Liver (tissue), 9 donors: Measurements from ENCODE around the gene AFTPH. TPM values are rescaled to one million over a fixed set of nuclear protein-coding genes. Genes with fewer than 3 reads are reported as not detected.

Experiments used
- DNase-seq: peaks from one replicate; pipeline ENCODE4 v3.0.0-alpha.2; 2017; ENCODE audit warnings: low spot score
- H3K27ac ChIP-seq, 2 donors: one replicate each; pipeline ENCODE4 v1.7.0; 2013; ENCODE audit warnings: inconsistent platforms in 2 of 2, low read length in 2 of 2, control low read depth in 1 of 2, low read depth in 1 of 2, mild to moderate bottlenecking in 1 of 2
- H3K27me3 ChIP-seq, 4 donors: one replicate each; pipeline versions ENCODE4 v1.6.1 to v1.7.0; 2013; ENCODE audit warnings: low read length in 3 of 4, inconsistent platforms in 1 of 4, mild to moderate bottlenecking in 1 of 4, moderate library complexity in 1 of 4; ENCODE audit not compliant: control insufficient read depth in 4 of 4, insufficient read depth in 4 of 4
- H3K36me3 ChIP-seq, 4 donors: one replicate each; pipeline versions ENCODE4 v1.6.1 to v1.7.0; 2013; ENCODE audit warnings: low read length in 3 of 4, mild to moderate bottlenecking in 3 of 4, low read depth in 1 of 4, moderate library complexity in 1 of 4; ENCODE audit not compliant: control insufficient read depth in 4 of 4, insufficient read depth in 3 of 4
- H3K4me1 ChIP-seq, 4 donors: one replicate each; pipeline versions ENCODE4 v1.6.1 to v1.7.0; 2013; ENCODE audit warnings: low read length in 3 of 4, mild to moderate bottlenecking in 3 of 4, moderate library complexity in 1 of 4; ENCODE audit not compliant: control insufficient read depth in 4 of 4, insufficient read depth in 4 of 4
- H3K4me3 ChIP-seq, 3 donors: one replicate each; pipeline versions ENCODE4 v1.6.1 to v1.7.0; 2013; ENCODE audit warnings: low read length in 3 of 3, control low read depth in 1 of 3, low read depth in 1 of 3, mild to moderate bottlenecking in 1 of 3
- H3K9ac ChIP-seq, 2 donors: one replicate each; pipeline ENCODE4 v1.7.0; 2013; ENCODE audit warnings: low read length in 2 of 2, mild to moderate bottlenecking in 2 of 2, moderate library complexity in 2 of 2, control low read depth in 1 of 2, low read depth in 1 of 2
- H3K9me3 ChIP-seq, 4 donors: one replicate each; pipeline versions ENCODE4 v1.6.1 to v1.7.0; 2013; ENCODE audit warnings: low read length in 3 of 4; ENCODE audit not compliant: control insufficient read depth in 4 of 4
- EGR1 ChIP-seq, 2 donors: IDR thresholded peaks; 2 replicates each; pipeline ENCODE4 v1.6.1; 2016 to 2018; ENCODE audit warnings: antibody characterized with exemption in 2 of 2, low read depth in 2 of 2
- FOXA1 ChIP-seq: IDR thresholded peaks from 2 replicates; pipeline ENCODE4 v1.6.1; 2016; ENCODE audit warnings: antibody characterized with exemption
- FOXA2 ChIP-seq: IDR thresholded peaks from 2 replicates; pipeline ENCODE4 v1.6.1; 2016; ENCODE audit warnings: antibody characterized with exemption
- GABPA ChIP-seq, 2 donors: IDR thresholded peaks in 1 of 2; conservative IDR thresholded peaks in 1 of 2; 2 replicates each; pipeline ENCODE4 v1.6.1; 2016; ENCODE audit warnings: antibody characterized with exemption in 2 of 2, mild to moderate bottlenecking in 1 of 2, moderate library complexity in 1 of 2
- HNF4A ChIP-seq, 2 donors: conservative IDR thresholded peaks; 2 replicates each; pipeline ENCODE4 v1.6.1; 2016; ENCODE audit warnings: antibody characterized with exemption in 2 of 2, mild to moderate bottlenecking in 2 of 2
- HNF4G ChIP-seq: IDR thresholded peaks from 2 replicates; pipeline ENCODE4 v1.6.1; 2016; ENCODE audit warnings: antibody characterized with exemption
- JUND ChIP-seq, 2 donors: IDR thresholded peaks; 2 replicates each; pipeline ENCODE4 v1.6.1; 2016; ENCODE audit warnings: antibody characterized with exemption in 2 of 2
- NR2F2 ChIP-seq: IDR thresholded peaks from 2 replicates; pipeline ENCODE4 v1.6.1; 2016; ENCODE audit warnings: antibody characterized with exemption
- RAD21 ChIP-seq, 2 donors: IDR thresholded peaks; 2 replicates each; pipeline ENCODE4 v1.6.1; 2016; ENCODE audit warnings: antibody characterized with exemption in 2 of 2, mild to moderate bottlenecking in 2 of 2
- RXRA ChIP-seq, 2 donors: IDR thresholded peaks; 2 replicates each; pipeline ENCODE4 v1.6.1; 2017 to 2018; ENCODE audit warnings: antibody characterized with exemption in 2 of 2, mild to moderate bottlenecking in 1 of 2
- SP1 ChIP-seq: IDR thresholded peaks from 2 replicates; pipeline ENCODE4 v1.6.1; 2018; ENCODE audit warnings: antibody characterized with exemption, mild to moderate bottlenecking
- TAF1 ChIP-seq: conservative IDR thresholded peaks from 2 replicates; pipeline ENCODE4 v1.6.1; 2016; ENCODE audit warnings: antibody characterized with exemption, mild to moderate bottlenecking
- YY1 ChIP-seq: IDR thresholded peaks from 2 replicates; pipeline ENCODE4 v1.6.1; 2016; ENCODE audit warnings: antibody characterized with exemption, mild to moderate bottlenecking
- WGBS: extraction: QIAGEN DNeasy Blood & Tissue Kit; methylation state at CpG from one replicate; pipeline ENCODE4 v1.1.7; 2013; 5-methylcytosine and 5-hydroxymethylcytosine counted together
- polyA plus RNA-seq, 2 donors: library from polyadenylated mRNA; stranded (reverse) in 1 of 2; unstranded in 1 of 2; fragments of 200-250 nt in 1 of 2; fragments of >200 nt in 1 of 2; fragmentation: Nextera tagmentation in 1 of 2; extraction: Ambion mirVana in 1 of 2; gene quantifications; one replicate each; pipeline versions ENCODE4 v1.2.1 to v1.2.3, GENCODE V29; 2013 to 2015
- total RNA-seq, 2 donors: library from RNA; depleted of rRNA; stranded (reverse); fragments of >200 nt; gene quantifications; one replicate each; pipeline ENCODE4 v1.2.3, GENCODE V29; 2014
- TF ChIP-seq, protein P1 (sequence below): IDR thresholded peaks from 2 replicates; pipeline ENCODE4 v1.6.1; 2016; ENCODE audit warnings: antibody characterized with exemption
- TF ChIP-seq, protein P2 (sequence below): fragments of 150-350 bp; IDR thresholded peaks from 2 replicates; pipeline ENCODE4 v1.5.1; 2017; ENCODE audit warnings: improper control_type of control experiment, low read depth, low read length; ENCODE audit not compliant: missing input control
- TF ChIP-seq, protein P3 (sequence below): IDR thresholded peaks from 2 replicates; pipeline ENCODE4 v1.6.1; 2016; ENCODE audit warnings: antibody characterized with exemption, mild to moderate bottlenecking
- TF ChIP-seq, protein P4 (sequence below): IDR thresholded peaks from 2 replicates; pipeline ENCODE4 v1.6.1; 2016; ENCODE audit warnings: antibody characterized with exemption
- TF ChIP-seq, protein P5 (sequence below): IDR thresholded peaks from 2 replicates; pipeline ENCODE4 v1.6.1; 2016; ENCODE audit warnings: antibody characterized with exemption
- donor health status: healthy.
- donor health status: healthy.
- donor health status: healthy.
- donor health status: healthy.
- donor health status: healthy.

Gene AFTPH
- total and polyA plus RNA-seq, 4 donors: 10.5 to 27.9 (median 20.6) TPM

DNA sequence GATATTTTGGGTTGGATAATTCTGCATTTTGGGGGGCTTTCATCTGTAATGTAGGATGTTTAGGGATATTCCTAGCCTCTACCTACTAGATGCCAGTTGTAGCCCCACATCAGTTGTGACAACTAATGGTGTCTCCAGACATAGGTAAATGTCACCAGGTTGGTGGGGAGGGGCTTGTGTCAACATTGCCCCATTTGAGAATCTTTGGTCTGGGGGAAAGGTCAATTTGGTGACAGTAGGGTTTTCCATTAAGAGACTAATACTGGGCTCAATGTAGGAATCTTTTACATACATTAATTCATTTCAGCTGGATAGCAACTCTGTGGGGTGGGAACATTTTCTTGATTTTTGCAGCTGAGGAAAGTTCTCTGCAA is 6.6 kb upstream of the AFTPH start:
- no peak for TF ChIP-seq GABPA (IDR thresholded peaks at IDR 0.05 in 1 of 2, conservative IDR thresholded peaks at IDR 0.05 in 1 of 2)
- no peak for TF ChIP-seq EGR1 (IDR thresholded peaks at IDR 0.05; ENCODE audit: low read depth in 2 of 2)
- TF ChIP-seq JUND (IDR thresholded peaks at IDR 0.05): no peak
- TF ChIP-seq, protein P1, sequence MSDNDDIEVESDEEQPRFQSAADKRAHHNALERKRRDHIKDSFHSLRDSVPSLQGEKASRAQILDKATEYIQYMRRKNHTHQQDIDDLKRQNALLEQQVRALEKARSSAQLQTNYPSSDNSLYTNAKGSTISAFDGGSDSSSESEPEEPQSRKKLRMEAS: no peak
- TF ChIP-seq YY1: no peak

DNA sequence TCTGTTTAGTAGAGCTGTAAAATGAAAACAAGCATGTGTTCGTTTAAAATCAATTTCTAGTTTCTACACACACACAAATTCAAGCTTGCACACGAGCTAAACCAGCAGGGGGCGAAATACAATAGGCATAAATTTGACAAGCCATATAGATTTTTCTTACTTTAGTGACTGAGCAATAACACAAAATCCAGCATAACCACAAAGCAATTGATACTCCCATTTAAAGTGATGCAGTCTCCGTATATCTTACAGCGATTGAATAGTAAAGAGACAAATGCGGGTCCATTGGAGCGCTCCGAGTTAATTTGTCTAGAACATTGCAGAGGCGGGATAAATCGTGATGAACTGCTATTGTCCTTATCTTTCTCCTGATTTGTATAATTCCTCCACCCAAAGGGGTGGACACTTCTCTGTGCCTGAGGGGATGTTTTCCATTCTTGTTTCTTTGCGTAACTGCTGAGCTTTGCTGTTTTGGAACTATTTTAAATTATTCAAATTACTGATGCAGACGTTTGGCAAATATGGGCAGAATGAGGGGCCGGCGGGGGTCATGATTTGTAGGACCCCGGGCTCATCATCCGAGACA is 1.2 kb upstream of the AFTPH start:
- WGBS: under 1% methylated on average over 16 of the region's 16 CpGs
- Histone ChIP-seq H3K9ac (peak overlapping the region; percentile 91 to 99), H3K4me3 (peak overlapping the region; percentile 75 to 97 (median 85)), H3K4me1 (peaks cover 0 to 25% (median 15%) of the 10 kb centered on the region in 4 donors), H3K36me3 (no peaks in the 10 kb centered on the region), H3K9me3 (no peaks in the 10 kb centered on the region), H3K27me3 (no peaks in the 10 kb centered on the region), H3K27ac (peak overlapping the region; percentile 5 to 27)
- DNase-seq: peak; percentile 70
- TF ChIP-seq RAD21 (IDR thresholded peaks at IDR 0.05): peak; percentile 95 to 97
- TF ChIP-seq, protein P2, sequence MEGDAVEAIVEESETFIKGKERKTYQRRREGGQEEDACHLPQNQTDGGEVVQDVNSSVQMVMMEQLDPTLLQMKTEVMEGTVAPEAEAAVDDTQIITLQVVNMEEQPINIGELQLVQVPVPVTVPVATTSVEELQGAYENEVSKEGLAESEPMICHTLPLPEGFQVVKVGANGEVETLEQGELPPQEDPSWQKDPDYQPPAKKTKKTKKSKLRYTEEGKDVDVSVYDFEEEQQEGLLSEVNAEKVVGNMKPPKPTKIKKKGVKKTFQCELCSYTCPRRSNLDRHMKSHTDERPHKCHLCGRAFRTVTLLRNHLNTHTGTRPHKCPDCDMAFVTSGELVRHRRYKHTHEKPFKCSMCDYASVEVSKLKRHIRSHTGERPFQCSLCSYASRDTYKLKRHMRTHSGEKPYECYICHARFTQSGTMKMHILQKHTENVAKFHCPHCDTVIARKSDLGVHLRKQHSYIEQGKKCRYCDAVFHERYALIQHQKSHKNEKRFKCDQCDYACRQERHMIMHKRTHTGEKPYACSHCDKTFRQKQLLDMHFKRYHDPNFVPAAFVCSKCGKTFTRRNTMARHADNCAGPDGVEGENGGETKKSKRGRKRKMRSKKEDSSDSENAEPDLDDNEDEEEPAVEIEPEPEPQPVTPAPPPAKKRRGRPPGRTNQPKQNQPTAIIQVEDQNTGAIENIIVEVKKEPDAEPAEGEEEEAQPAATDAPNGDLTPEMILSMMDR: peak; percentile 90
- peak; percentile 30 for TF ChIP-seq SP1
- no peak for TF ChIP-seq NR2F2
- TF ChIP-seq, protein P3, sequence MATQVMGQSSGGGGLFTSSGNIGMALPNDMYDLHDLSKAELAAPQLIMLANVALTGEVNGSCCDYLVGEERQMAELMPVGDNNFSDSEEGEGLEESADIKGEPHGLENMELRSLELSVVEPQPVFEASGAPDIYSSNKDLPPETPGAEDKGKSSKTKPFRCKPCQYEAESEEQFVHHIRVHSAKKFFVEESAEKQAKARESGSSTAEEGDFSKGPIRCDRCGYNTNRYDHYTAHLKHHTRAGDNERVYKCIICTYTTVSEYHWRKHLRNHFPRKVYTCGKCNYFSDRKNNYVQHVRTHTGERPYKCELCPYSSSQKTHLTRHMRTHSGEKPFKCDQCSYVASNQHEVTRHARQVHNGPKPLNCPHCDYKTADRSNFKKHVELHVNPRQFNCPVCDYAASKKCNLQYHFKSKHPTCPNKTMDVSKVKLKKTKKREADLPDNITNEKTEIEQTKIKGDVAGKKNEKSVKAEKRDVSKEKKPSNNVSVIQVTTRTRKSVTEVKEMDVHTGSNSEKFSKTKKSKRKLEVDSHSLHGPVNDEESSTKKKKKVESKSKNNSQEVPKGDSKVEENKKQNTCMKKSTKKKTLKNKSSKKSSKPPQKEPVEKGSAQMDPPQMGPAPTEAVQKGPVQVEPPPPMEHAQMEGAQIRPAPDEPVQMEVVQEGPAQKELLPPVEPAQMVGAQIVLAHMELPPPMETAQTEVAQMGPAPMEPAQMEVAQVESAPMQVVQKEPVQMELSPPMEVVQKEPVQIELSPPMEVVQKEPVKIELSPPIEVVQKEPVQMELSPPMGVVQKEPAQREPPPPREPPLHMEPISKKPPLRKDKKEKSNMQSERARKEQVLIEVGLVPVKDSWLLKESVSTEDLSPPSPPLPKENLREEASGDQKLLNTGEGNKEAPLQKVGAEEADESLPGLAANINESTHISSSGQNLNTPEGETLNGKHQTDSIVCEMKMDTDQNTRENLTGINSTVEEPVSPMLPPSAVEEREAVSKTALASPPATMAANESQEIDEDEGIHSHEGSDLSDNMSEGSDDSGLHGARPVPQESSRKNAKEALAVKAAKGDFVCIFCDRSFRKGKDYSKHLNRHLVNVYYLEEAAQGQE: no peak
- TF ChIP-seq FOXA2: no peak
- TF ChIP-seq HNF4A (conservative IDR thresholded peaks at IDR 0.05): peak; percentile 12 to 20
- TF ChIP-seq JUND (IDR thresholded peaks at IDR 0.05): no peak
- TF ChIP-seq HNF4G: no peak
- peak in 1 of 2 donors; percentile 11 for TF ChIP-seq RXRA (IDR thresholded peaks at IDR 0.05)
- TF ChIP-seq FOXA1: no peak
- TF ChIP-seq, protein P4, sequence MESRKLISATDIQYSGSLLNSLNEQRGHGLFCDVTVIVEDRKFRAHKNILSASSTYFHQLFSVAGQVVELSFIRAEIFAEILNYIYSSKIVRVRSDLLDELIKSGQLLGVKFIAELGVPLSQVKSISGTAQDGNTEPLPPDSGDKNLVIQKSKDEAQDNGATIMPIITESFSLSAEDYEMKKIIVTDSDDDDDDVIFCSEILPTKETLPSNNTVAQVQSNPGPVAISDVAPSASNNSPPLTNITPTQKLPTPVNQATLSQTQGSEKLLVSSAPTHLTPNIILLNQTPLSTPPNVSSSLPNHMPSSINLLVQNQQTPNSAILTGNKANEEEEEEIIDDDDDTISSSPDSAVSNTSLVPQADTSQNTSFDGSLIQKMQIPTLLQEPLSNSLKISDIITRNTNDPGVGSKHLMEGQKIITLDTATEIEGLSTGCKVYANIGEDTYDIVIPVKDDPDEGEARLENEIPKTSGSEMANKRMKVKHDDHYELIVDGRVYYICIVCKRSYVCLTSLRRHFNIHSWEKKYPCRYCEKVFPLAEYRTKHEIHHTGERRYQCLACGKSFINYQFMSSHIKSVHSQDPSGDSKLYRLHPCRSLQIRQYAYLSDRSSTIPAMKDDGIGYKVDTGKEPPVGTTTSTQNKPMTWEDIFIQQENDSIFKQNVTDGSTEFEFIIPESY: no peak
- TF ChIP-seq, protein P1: peak; percentile 39
- no peak for TF ChIP-seq EGR1 (IDR thresholded peaks at IDR 0.05; ENCODE audit: low read depth in 2 of 2)
- TF ChIP-seq TAF1: no peak
- TF ChIP-seq GABPA (IDR thresholded peaks at IDR 0.05 in 1 of 2, conservative IDR thresholded peaks at IDR 0.05 in 1 of 2): no peak
- TF ChIP-seq, protein P5, sequence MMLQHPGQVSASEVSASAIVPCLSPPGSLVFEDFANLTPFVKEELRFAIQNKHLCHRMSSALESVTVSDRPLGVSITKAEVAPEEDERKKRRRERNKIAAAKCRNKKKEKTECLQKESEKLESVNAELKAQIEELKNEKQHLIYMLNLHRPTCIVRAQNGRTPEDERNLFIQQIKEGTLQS: peak; percentile 11
- peak; percentile 62 for TF ChIP-seq YY1

More for the DNA sequence above, 6.6 kb upstream of the AFTPH start:
- Histone ChIP-seq H3K9me3 (no peaks in the 10 kb centered on the region), H3K9ac (no peak overlapping the region), H3K36me3 (no peaks in the 10 kb centered on the region), H3K27ac (no peak overlapping the region), H3K4me1 (peaks cover 3 to 19% (median 10%) of the 10 kb centered on the region in 4 donors), H3K27me3 (no peaks in the 10 kb centered on the region), H3K4me3 (no peak overlapping the region)
- DNase-seq: no peak
